Prostate gland (tissue), 2 donors: Measurements from ENCODE around the gene LRRC36. TPM values are rescaled to one million over a fixed set of nuclear protein-coding genes. Genes with fewer than 3 reads are reported as not detected.

Experiments
- DNase-seq: peaks from one replicate; pipeline ENCODE4 v3.0.0-alpha.2; 2019; ENCODE audit warnings: low spot score
- H3K27ac ChIP-seq, 2 donors: fragments of 200-600 bp; sonication (generic); 2 replicates each; pipeline ENCODE4 v1.5.1; 2017 to 2019
- H3K27me3 ChIP-seq: fragments of 200-600 bp; sonication (generic); replicated peaks from 2 replicates; pipeline ENCODE4 v1.5.1; 2019; ENCODE audit not compliant: insufficient read depth
- H3K36me3 ChIP-seq, 2 donors: fragments of 200-600 bp; sonication (generic); 1 replicate in 1 of 2; 2 replicates in 1 of 2; pipeline versions ENCODE4 v1.5.1 to v1.8.1; 2017 to 2019
- H3K4me1 ChIP-seq: fragments of 200-600 bp; sonication (generic); replicated peaks from 2 replicates; pipeline ENCODE4 v1.5.1; 2019
- H3K4me3 ChIP-seq, 2 donors: fragments of 200-600 bp; sonication (generic); 2 replicates each; pipeline ENCODE4 v1.5.1; 2017 to 2019
- H3K9me3 ChIP-seq: fragments of 200-600 bp; sonication (generic); 2 replicates; pipeline ENCODE4 v1.5.1; 2017
- POLR2A ChIP-seq: fragments of 450-650 bp; IDR thresholded peaks from one replicate; pipeline ENCODE4 v1.6.1; 2016; ENCODE audit warnings: antibody characterized with exemption, mild to moderate bottlenecking
- POLR2AphosphoS5 ChIP-seq: sonication (generic); formaldehyde crosslinking; IDR thresholded peaks from one replicate; pipeline ENCODE4 v1.6.1; 2017; ENCODE audit warnings: antibody characterized with exemption
- WGBS: methylation state at CpG from one replicate; pipeline ENCODE4 v1.1.5; 2018; 5-methylcytosine and 5-hydroxymethylcytosine counted together
- intact Hi-C: fragments of 100-400 bp; cut with DNase I; formaldehyde crosslinking; loops from one replicate; pipeline ENCODE4 v1.14.2; 2022
- total RNA-seq, 2 donors: library from RNA; depleted of rRNA; stranded (reverse); fragments of >200 nt; gene quantifications; one replicate each; pipeline ENCODE4 v1.1.0, GENCODE V29; 2016
- TF ChIP-seq, protein P1 (sequence below), 4 experiments: fragments of 200-600 bp in 2 of 4; fragments of 450-650 bp in 2 of 4; sonication (generic) in 2 of 4; IDR thresholded peaks; 1 replicate in 3 of 4; 2 replicates in 1 of 4; pipeline ENCODE4 v1.5.1; 2016 to 2019; ENCODE audit warnings: antibody characterized with exemption in 4 of 4, mild to moderate bottlenecking in 2 of 4, moderate library complexity in 2 of 4

LRRC36 gene
- total RNA-seq, 2 donors from 2014 or later = 4.6 TPM; not detected in 1

DNA sequence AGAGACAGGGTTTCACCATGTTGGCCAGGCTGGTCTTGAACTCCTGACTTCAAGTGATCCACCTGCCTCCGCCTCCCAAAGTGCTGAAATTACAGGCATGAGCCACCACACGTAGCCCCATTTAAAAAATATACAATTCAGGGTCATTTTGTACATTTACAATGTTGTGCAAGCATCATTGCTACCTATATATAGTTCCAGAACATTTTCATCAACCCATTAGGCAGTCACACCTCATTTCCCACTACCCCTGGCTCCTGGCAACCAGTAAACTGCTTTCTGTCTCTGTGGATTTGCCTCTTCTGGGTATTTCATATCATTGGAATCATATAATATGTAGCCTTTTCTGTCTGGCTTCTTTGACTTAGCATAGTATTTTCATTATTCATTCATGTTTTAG lies 6.7 kb downstream of the LRRC36 start:
- Histone ChIP-seq H3K4me3 (no peak overlapping the region), H3K27ac (no peak overlapping the region), H3K4me1 (no peaks in the 10 kb centered on the region), H3K27me3 (no peaks in the 10 kb centered on the region), H3K9me3 (no peaks in the 10 kb centered on the region), H3K36me3 (no peaks in the 10 kb centered on the region)
- WGBS = 78% methylated on average over 2 of the region's 2 CpGs
- intact Hi-C loops = no loop called here
- TF ChIP-seq POLR2AphosphoS5 (no peak), POLR2A (no peak)
- TF ChIP-seq, protein P1, sequence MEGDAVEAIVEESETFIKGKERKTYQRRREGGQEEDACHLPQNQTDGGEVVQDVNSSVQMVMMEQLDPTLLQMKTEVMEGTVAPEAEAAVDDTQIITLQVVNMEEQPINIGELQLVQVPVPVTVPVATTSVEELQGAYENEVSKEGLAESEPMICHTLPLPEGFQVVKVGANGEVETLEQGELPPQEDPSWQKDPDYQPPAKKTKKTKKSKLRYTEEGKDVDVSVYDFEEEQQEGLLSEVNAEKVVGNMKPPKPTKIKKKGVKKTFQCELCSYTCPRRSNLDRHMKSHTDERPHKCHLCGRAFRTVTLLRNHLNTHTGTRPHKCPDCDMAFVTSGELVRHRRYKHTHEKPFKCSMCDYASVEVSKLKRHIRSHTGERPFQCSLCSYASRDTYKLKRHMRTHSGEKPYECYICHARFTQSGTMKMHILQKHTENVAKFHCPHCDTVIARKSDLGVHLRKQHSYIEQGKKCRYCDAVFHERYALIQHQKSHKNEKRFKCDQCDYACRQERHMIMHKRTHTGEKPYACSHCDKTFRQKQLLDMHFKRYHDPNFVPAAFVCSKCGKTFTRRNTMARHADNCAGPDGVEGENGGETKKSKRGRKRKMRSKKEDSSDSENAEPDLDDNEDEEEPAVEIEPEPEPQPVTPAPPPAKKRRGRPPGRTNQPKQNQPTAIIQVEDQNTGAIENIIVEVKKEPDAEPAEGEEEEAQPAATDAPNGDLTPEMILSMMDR (IDR thresholded peaks at IDR 0.05) = no peak
- no peak for DNase-seq

DNA sequence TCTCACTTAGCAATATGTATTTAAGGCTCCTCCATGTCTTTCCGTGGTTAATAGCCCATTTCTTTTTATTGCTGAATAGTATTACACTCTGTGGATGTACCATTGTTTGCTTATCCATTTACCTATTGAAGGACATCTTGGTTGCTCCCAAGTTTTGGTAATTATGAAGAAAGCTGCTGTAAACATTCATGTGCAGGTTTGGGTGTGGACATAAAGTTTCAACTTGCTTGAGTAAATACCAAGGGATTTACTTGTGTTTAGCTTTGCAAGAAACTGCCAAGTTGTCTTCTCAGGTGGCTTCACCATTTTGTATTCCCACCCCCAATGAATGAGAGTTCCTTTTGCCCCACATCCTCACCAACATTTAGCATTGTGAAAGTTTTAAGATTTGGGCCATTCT lies 9.5 kb downstream of the LRRC36 start:
- intact Hi-C loops = no loop called here
- Histone ChIP-seq H3K4me1 (no peaks in the 10 kb centered on the region), H3K4me3 (no peak overlapping the region), H3K36me3 (no peaks in the 10 kb centered on the region), H3K27ac (no peak overlapping the region), H3K27me3 (no peaks in the 10 kb centered on the region), H3K9me3 (no peaks in the 10 kb centered on the region)
- DNase-seq = no peak
- no peak for TF ChIP-seq POLR2A
- TF ChIP-seq, protein P1 (IDR thresholded peaks at IDR 0.05) = no peak
- TF ChIP-seq POLR2AphosphoS5 = peak; percentile 37
- 52% methylated on average over 1 of the region's 1 CpG for WGBS

DNA sequence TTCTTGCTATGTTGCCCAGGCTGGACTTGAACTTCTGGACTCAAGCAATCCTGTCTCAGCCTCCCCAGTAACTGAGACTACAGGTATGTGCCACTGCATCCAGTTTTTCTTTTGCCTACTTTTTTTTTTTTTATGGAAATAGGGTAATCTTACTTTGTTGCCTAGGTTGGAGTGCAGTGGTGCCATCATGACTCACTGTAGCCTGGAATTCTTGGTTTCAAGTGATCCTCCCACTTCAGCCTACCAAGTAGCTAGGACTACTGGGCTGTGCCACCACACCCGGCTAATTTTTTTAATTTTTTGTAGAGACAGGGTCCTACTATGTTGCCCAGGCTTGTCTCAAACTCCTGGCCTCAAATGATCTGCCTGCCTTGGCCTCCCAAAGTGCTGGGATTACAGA lies 10.0 kb downstream of the LRRC36 start:
- Histone ChIP-seq H3K27me3 (no peaks in the 10 kb centered on the region), H3K36me3 (no peaks in the 10 kb centered on the region), H3K9me3 (no peaks in the 10 kb centered on the region), H3K27ac (no peak overlapping the region), H3K4me1 (no peaks in the 10 kb centered on the region), H3K4me3 (no peak overlapping the region)
- intact Hi-C loops = no loop called here
- TF ChIP-seq, protein P1 (IDR thresholded peaks at IDR 0.05) = no peak
- TF ChIP-seq POLR2A = no peak
- TF ChIP-seq POLR2AphosphoS5 = no peak
- no peak for DNase-seq
- 85% methylated on average over 1 of the region's 1 CpG for WGBS

DNA sequence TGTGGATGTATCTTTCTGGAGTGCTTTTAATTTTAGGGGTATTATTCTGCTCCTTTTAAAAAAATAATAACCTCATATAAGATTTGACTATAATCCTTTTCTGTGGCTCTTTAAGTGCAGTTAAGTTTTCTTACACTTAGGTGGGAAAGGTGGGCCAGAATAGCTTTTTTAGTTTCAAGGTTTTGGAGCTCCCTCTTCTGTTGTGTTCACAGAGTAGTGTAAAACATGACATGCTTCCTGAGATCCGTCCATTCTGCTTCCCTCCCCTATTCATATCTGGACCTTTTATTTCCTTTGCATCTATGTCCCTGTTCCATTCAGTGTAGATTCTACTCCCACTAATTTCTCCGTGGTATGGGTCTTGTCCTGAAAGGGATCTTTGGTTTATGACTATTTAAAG lies 12.8 kb downstream of the LRRC36 start:
- no peaks in the 10 kb centered on the region for H3K27me3 ChIP-seq
- no peaks in the 10 kb centered on the region for H3K4me1 ChIP-seq
- no peak overlapping the region for H3K4me3 ChIP-seq
- H3K9me3 ChIP-seq = no peaks in the 10 kb centered on the region
- 54% methylated on average over 2 of the region's 2 CpGs for WGBS
- no peak overlapping the region for H3K27ac ChIP-seq
- intact Hi-C loops = no loop called here
- no peak for TF ChIP-seq POLR2A
- TF ChIP-seq, protein P1 (IDR thresholded peaks at IDR 0.05) = no peak
- TF ChIP-seq POLR2AphosphoS5 = no peak
- no peaks in the 10 kb centered on the region for H3K36me3 ChIP-seq
- no peak for DNase-seq

DNA sequence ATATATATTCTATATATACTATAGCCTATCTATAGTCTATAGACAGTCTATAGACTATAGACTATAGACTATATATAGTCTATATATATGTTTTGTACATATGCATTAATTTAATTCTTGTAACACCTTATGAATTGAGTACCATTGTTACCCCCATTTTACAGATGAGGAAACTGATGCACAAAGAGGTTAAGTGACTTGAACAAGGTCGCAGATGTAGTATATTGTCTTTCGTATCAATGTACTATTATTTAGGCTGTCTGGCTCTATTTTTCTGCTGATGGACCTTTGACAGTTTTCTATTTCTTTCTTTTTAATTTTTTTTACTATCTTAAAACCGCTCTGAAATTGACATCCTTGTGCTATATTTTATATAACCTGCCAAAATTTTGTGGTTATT lies 14.6 kb downstream of the LRRC36 start:
- 92% methylated on average over 3 of the region's 3 CpGs for WGBS

More for the DNA sequence above, 14.6 kb downstream of the LRRC36 start:
- Histone ChIP-seq H3K36me3 (no peaks in the 10 kb centered on the region), H3K9me3 (no peaks in the 10 kb centered on the region), H3K4me1 (no peaks in the 10 kb centered on the region), H3K27ac (no peak overlapping the region), H3K27me3 (no peaks in the 10 kb centered on the region), H3K4me3 (no peak overlapping the region)
- intact Hi-C loops = no loop called here
- no peak for DNase-seq
- no peak for TF ChIP-seq POLR2AphosphoS5
- TF ChIP-seq, protein P1 (IDR thresholded peaks at IDR 0.05) = no peak
